ENCODE data around the gene APOF.
"Not testable (repeated sequence)": the region's sequence is repeated elsewhere in the genome, so short reads cannot be mapped to it uniquely, and the experiment has no call there.

GRCh38 chr12:56399466-56399865 lies 36.8 kb upstream of the APOF start:
- TF ChIP-seq, protein P1, sequence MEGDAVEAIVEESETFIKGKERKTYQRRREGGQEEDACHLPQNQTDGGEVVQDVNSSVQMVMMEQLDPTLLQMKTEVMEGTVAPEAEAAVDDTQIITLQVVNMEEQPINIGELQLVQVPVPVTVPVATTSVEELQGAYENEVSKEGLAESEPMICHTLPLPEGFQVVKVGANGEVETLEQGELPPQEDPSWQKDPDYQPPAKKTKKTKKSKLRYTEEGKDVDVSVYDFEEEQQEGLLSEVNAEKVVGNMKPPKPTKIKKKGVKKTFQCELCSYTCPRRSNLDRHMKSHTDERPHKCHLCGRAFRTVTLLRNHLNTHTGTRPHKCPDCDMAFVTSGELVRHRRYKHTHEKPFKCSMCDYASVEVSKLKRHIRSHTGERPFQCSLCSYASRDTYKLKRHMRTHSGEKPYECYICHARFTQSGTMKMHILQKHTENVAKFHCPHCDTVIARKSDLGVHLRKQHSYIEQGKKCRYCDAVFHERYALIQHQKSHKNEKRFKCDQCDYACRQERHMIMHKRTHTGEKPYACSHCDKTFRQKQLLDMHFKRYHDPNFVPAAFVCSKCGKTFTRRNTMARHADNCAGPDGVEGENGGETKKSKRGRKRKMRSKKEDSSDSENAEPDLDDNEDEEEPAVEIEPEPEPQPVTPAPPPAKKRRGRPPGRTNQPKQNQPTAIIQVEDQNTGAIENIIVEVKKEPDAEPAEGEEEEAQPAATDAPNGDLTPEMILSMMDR (conservative IDR thresholded peaks at IDR 0.05), result not testable (repeated sequence)
- TF ChIP-seq ZFX (IDR thresholded peaks at IDR 0.05), result not testable (repeated sequence)
